SK-N-SH (cell line): Measurements from ENCODE around the gene KMT2E. TPM values are rescaled to one million over a fixed set of nuclear protein-coding genes. Genes with fewer than 3 reads are reported as not detected.
"Not testable (repeated sequence)": the region's sequence is repeated elsewhere in the genome, so short reads cannot be mapped to it uniquely, and the experiment has no call there.

ENCODE experiments used
- CTCF ChIA-PET: fragments of 300-600, 350-600 bp; formaldehyde crosslinking; extraction: SDS; loops from one replicate; lab custom pipeline; 2021; lab: Yijun Ruan, JAX
- POLR2A ChIA-PET: fragments of 350-600 bp; sonication (Branson Sonifier 250); formaldehyde crosslinking; extraction: SDS; loops from one replicate; lab custom pipeline; 2020; ENCODE audit warnings: antibody characterized with exemption, inconsistent platforms; lab: Yijun Ruan, JAX
- DNase-seq: peaks from one replicate; pipeline ENCODE4 v3.0.0; 2012
- H2AFZ ChIP-seq: fragments of 200-600 bp; sonication (generic); 2 replicates; pipeline ENCODE4 v1.8.1; 2016; ENCODE audit warnings: antibody characterized with exemption, mild to moderate bottlenecking, low read depth
- H3F3A ChIP-seq: fragments of 200-600 bp; sonication (generic); replicated peaks from 2 replicates; pipeline ENCODE3; 2016; ENCODE audit warnings: antibody characterized with exemption, mild to moderate bottlenecking; ENCODE audit not compliant: insufficient read depth
- H3K27ac ChIP-seq, 2 experiments: fragments of 200-500 bp in 1 of 2; fragments of 200-600 bp in 1 of 2; sonication (Bioruptor generic) in 1 of 2; sonication (generic), shearing (Covaris generic) in 1 of 2; 2 replicates each; pipeline versions ENCODE4 v1.5.1 to v1.6.1; 2014 to 2016; ENCODE audit warnings: low read depth in 2 of 2, inconsistent platforms in 1 of 2, low read length in 1 of 2, mild to moderate bottlenecking in 1 of 2, mixed read lengths in 1 of 2
- H3K27me3 ChIP-seq: fragments of 200-600 bp; sonication (generic), shearing (Covaris generic); 2 replicates; pipeline ENCODE4 v1.6.1; 2016; ENCODE audit warnings: mixed run types; ENCODE audit not compliant: insufficient read depth
- H3K36me3 ChIP-seq, 2 experiments: fragments of 200-500 bp in 1 of 2; fragments of 200-600 bp in 1 of 2; sonication (Bioruptor generic) in 1 of 2; sonication (generic) in 1 of 2; replicated peaks in 1 of 2; 2 replicates each; pipeline versions ENCODE3 to v1.5.1; 2014 to 2016; ENCODE audit warnings: low read length in 1 of 2, mild to moderate bottlenecking in 1 of 2; ENCODE audit not compliant: insufficient read depth in 2 of 2, control insufficient read depth in 1 of 2
- H3K4me1 ChIP-seq, 2 experiments: fragments of 200-500 bp in 1 of 2; fragments of 200-600 bp in 1 of 2; sonication (Bioruptor generic) in 1 of 2; sonication (generic), shearing (Covaris generic) in 1 of 2; 2 replicates each; pipeline versions ENCODE4 v1.5.1 to v1.6.1; 2014 to 2016; ENCODE audit warnings: low read depth in 1 of 2, low read length in 1 of 2, mixed run types in 1 of 2; ENCODE audit not compliant: insufficient read depth in 2 of 2, control insufficient read depth in 1 of 2
- H3K4me2 ChIP-seq: fragments of 200-600 bp; sonication (generic), shearing (Covaris generic); 2 replicates; pipeline ENCODE4 v1.6.1; 2017; ENCODE audit warnings: mixed run types
- H3K4me3 ChIP-seq, 2 experiments: fragments of 200-500 bp in 1 of 2; fragments of 200-600 bp in 1 of 2; sonication (Bioruptor generic) in 1 of 2; sonication (generic), shearing (Covaris generic) in 1 of 2; 2 replicates each; pipeline versions ENCODE4 v1.5.1 to v1.8.1; 2014 to 2016; ENCODE audit warnings: low read depth in 2 of 2, inconsistent platforms in 1 of 2, low read length in 1 of 2, mild to moderate bottlenecking in 1 of 2, mixed read lengths in 1 of 2, moderate library complexity in 1 of 2
- H3K79me2 ChIP-seq: fragments of 200-600 bp; sonication (generic); 2 replicates; pipeline ENCODE4 v1.8.1; 2017; ENCODE audit warnings: mild to moderate bottlenecking; ENCODE audit not compliant: insufficient read depth
- H3K9ac ChIP-seq: fragments of 200-600 bp; sonication (generic); 2 replicates; pipeline ENCODE4 v1.6.1; 2017; ENCODE audit warnings: mixed run types
- H3K9me2 ChIP-seq: fragments of 200-600 bp; sonication (generic); 2 replicates; pipeline ENCODE4 v1.6.1; 2017; ENCODE audit warnings: mixed run types
- H3K9me3 ChIP-seq: fragments of 200-600 bp; sonication (generic); 2 replicates; pipeline ENCODE4 v1.6.1; 2017; ENCODE audit warnings: mixed run types, mild to moderate bottlenecking, moderate library complexity
- H4K20me1 ChIP-seq: fragments of 200-600 bp; sonication (generic); 2 replicates; pipeline ENCODE4 v1.6.1; 2017; ENCODE audit warnings: mild to moderate bottlenecking, mixed run types; ENCODE audit not compliant: insufficient read depth
- EZH2phosphoT487 ChIP-seq: fragments of 200-600 bp; sonication (generic); IDR thresholded peaks from 2 replicates; pipeline ENCODE4 v1.6.1; 2017; ENCODE audit warnings: low read depth, mixed run types, mild to moderate bottlenecking, antibody characterized with exemption, moderate library complexity, borderline replicate concordance
- FOXJ3 ChIP-seq: sonication (generic); formaldehyde crosslinking; IDR thresholded peaks from 2 replicates; pipeline ENCODE4 v1.5.1; 2020; ENCODE audit warnings: mild to moderate bottlenecking, missing genetic modification reagents
- GABPA ChIP-seq: IDR thresholded peaks from 2 replicates; pipeline ENCODE4 v1.4.0; 2012; ENCODE audit warnings: low read depth, mild to moderate bottlenecking
- JUND ChIP-seq: IDR thresholded peaks from 2 replicates; pipeline ENCODE4 v1.4.0; 2012
- MXI1 ChIP-seq: IDR thresholded peaks from 2 replicates; pipeline ENCODE4 v1.6.1; 2012; ENCODE audit warnings: mild to moderate bottlenecking, low read depth, low read length, improper control_type of control experiment
- RCOR1 ChIP-seq: fragments of 150-350 bp; IDR thresholded peaks from 2 replicates; pipeline ENCODE4 v1.6.1; 2017; ENCODE audit warnings: antibody characterized with exemption, low read length
- RXRA ChIP-seq: IDR thresholded peaks from 2 replicates; pipeline ENCODE4 v1.4.0; 2012; ENCODE audit warnings: low read depth, mild to moderate bottlenecking, borderline replicate concordance
- SIN3A ChIP-seq: IDR thresholded peaks from 2 replicates; pipeline ENCODE4 v1.6.1; 2012; ENCODE audit warnings: low read depth, mild to moderate bottlenecking, low read length, moderate library complexity, borderline replicate concordance
- WGBS: methylation state at CpG from one replicate; pipeline ENCODE4 v1.1.6; 2017; ENCODE audit warnings: low lambda C conversion rate; 5-methylcytosine and 5-hydroxymethylcytosine counted together
- polyA plus RNA-seq, 3 experiments: library from polyadenylated mRNA; depleted of rRNA; stranded (reverse); fragments of >200 nt; gene quantifications; 2 replicates each; pipeline ENCODE4 v1.2.3, GENCODE V29; 2012
- TF ChIP-seq, protein P1 (sequence below): IDR thresholded peaks from 2 replicates; pipeline ENCODE4 v1.6.1; 2012; ENCODE audit warnings: mild to moderate bottlenecking, low read depth, low read length, moderate library complexity
- TF ChIP-seq, protein P2 (sequence below): fragments of 200-600 bp; sonication (generic); IDR thresholded peaks from 2 replicates; pipeline ENCODE4 v1.6.1; 2017; ENCODE audit warnings: antibody characterized with exemption, mild to moderate bottlenecking, moderate library complexity
- TF ChIP-seq, protein P3 (sequence below): IDR thresholded peaks from 2 replicates; pipeline ENCODE4 v1.4.0; 2012; ENCODE audit warnings: low read depth, borderline replicate concordance
- TF ChIP-seq, protein P4 (sequence below): IDR thresholded peaks from 2 replicates; pipeline ENCODE4 v1.4.0; 2012; ENCODE audit warnings: low read depth
- TF ChIP-seq, protein P5 (sequence below): fragments of 150-350 bp; IDR thresholded peaks from 2 replicates; pipeline ENCODE4 v1.6.1; 2017; ENCODE audit warnings: antibody characterized with exemption, low read length, low read depth, borderline replicate concordance
- TF ChIP-seq, protein P6 (sequence below): fragments of 150-350 bp; IDR thresholded peaks from 2 replicates; pipeline ENCODE4 v1.6.1; 2016; ENCODE audit warnings: mild to moderate bottlenecking, low read depth, low read length
- TF ChIP-seq, protein P7 (sequence below): IDR thresholded peaks from 2 replicates; pipeline ENCODE4; 2012

The KMT2E gene
- polyA plus RNA-seq, 1 of the 3 experiments (the other 2 are of a cell fraction) = 6.4 TPM

DNA sequence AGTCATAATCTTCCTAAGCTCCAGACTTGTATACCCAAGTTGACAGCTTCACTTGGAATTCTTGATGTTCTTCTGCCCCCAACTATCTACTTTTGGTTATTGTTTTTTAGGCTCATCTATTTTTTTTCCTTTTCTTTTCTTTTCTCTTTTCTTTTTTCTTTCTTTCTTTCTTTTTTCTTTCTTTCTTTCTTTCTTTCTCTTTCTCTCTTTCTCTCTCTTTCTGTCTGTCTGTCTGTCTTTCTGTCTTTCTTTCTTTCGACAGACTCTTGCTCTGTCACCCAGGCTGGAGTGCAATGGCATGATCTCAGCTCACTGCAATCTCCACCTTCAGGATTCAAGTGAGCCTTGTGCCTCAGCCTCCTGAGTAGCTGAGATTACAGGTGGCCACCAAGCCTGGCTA, 36.5 kb downstream of the KMT2E start (continued):
- TF ChIP-seq, protein P1, sequence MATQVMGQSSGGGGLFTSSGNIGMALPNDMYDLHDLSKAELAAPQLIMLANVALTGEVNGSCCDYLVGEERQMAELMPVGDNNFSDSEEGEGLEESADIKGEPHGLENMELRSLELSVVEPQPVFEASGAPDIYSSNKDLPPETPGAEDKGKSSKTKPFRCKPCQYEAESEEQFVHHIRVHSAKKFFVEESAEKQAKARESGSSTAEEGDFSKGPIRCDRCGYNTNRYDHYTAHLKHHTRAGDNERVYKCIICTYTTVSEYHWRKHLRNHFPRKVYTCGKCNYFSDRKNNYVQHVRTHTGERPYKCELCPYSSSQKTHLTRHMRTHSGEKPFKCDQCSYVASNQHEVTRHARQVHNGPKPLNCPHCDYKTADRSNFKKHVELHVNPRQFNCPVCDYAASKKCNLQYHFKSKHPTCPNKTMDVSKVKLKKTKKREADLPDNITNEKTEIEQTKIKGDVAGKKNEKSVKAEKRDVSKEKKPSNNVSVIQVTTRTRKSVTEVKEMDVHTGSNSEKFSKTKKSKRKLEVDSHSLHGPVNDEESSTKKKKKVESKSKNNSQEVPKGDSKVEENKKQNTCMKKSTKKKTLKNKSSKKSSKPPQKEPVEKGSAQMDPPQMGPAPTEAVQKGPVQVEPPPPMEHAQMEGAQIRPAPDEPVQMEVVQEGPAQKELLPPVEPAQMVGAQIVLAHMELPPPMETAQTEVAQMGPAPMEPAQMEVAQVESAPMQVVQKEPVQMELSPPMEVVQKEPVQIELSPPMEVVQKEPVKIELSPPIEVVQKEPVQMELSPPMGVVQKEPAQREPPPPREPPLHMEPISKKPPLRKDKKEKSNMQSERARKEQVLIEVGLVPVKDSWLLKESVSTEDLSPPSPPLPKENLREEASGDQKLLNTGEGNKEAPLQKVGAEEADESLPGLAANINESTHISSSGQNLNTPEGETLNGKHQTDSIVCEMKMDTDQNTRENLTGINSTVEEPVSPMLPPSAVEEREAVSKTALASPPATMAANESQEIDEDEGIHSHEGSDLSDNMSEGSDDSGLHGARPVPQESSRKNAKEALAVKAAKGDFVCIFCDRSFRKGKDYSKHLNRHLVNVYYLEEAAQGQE = no peak
- no peak for TF ChIP-seq RXRA
- no peak for TF ChIP-seq EZH2phosphoT487
- TF ChIP-seq JUND = no peak
- TF ChIP-seq, protein P2, sequence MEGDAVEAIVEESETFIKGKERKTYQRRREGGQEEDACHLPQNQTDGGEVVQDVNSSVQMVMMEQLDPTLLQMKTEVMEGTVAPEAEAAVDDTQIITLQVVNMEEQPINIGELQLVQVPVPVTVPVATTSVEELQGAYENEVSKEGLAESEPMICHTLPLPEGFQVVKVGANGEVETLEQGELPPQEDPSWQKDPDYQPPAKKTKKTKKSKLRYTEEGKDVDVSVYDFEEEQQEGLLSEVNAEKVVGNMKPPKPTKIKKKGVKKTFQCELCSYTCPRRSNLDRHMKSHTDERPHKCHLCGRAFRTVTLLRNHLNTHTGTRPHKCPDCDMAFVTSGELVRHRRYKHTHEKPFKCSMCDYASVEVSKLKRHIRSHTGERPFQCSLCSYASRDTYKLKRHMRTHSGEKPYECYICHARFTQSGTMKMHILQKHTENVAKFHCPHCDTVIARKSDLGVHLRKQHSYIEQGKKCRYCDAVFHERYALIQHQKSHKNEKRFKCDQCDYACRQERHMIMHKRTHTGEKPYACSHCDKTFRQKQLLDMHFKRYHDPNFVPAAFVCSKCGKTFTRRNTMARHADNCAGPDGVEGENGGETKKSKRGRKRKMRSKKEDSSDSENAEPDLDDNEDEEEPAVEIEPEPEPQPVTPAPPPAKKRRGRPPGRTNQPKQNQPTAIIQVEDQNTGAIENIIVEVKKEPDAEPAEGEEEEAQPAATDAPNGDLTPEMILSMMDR = no peak
- TF ChIP-seq, protein P3, sequence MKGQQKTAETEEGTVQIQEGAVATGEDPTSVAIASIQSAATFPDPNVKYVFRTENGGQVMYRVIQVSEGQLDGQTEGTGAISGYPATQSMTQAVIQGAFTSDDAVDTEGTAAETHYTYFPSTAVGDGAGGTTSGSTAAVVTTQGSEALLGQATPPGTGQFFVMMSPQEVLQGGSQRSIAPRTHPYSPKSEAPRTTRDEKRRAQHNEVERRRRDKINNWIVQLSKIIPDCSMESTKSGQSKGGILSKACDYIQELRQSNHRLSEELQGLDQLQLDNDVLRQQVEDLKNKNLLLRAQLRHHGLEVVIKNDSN = no peak

DNA sequence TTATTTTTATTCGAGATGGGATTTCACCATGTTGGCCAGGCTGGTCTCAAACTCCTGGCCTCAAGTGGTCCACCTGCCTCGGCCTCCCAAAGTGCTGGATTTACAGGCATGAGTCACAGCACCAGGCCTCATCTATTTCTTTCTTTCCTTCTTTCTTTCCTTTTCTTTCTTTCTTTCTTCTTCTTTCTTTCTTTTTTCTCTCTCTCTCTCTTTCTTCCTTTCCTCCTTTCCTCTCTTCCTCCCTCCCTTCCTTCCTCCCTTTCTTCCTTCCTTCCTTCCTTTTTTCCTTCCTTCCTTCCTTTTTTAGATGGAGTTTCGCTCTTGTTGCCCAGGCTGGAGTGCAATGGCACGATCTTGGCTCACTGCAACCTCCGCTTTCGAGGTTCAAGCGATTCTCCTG, 36.9 kb downstream of the KMT2E start:
- H3K9me3 ChIP-seq, H3K9ac ChIP-seq, DNase-seq, H3K27me3 ChIP-seq, H3K4me2 ChIP-seq, H3K4me3 ChIP-seq, POLR2A ChIA-PET, H2AFZ ChIP-seq, H3K27ac ChIP-seq, H3K9me2 ChIP-seq: not testable (repeated sequence)
- Histone ChIP-seq H3K79me2 (peaks cover 94% of the 10 kb centered on the region), H3K36me3 (peaks cover 28 to 73% of the 10 kb centered on the region in 2 experiments), H3F3A (peaks cover 13% of the 10 kb centered on the region), H3K4me1 (peaks cover 0 to 13% of the 10 kb centered on the region in 2 experiments; a peak in 2 of 4 replicates), H4K20me1 (peaks cover 80% of the 10 kb centered on the region)
- 97% methylated on average over 7 of the region's 7 CpGs for WGBS
- CTCF ChIA-PET = interaction anchor here (1.2 to 1.6 kb wide), 2 partner anchors 8 to 25 kb away, joined by 4 to 6 read pairs; no protein-coding TSS in a partner anchor

DNA sequence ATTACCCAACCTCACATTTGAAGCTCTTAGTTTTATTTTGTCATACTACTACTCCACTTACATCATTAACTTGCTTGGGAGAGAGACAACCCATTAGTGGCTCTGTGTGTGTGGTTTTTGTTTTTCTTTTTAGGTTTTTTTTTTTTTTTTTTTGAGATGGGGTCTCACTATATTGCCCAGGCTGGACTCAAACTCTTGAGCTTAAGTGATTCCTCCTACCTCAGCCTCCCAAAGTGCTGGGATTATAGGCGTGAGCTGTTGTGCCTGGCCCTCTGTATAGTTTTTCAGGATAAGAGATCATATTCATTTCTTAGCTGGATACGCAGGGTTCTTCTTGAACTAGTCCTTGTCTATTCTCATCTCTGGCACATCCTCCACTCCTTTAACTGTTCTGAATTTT, 41.1 kb downstream of the KMT2E start:
- H3K27ac ChIP-seq = no peak overlapping the region
- ChIA-PET CTCF (interaction anchor here (0.6 to 1.8 kb wide), 4 partner anchors 14 to 262 kb away, joined by 3 to 4 read pairs (median 3); no protein-coding TSS in a partner anchor), POLR2A (no interaction called here)
- H3K79me2 ChIP-seq = peaks cover 99% of the 10 kb centered on the region
- H3K9me3 ChIP-seq = no peaks in the 10 kb centered on the region
- H3K36me3 ChIP-seq = peaks cover 25 to 62% of the 10 kb centered on the region in 2 experiments
- H3K4me3 ChIP-seq = no peak overlapping the region
- peaks cover 0 to 5% of the 10 kb centered on the region in 2 experiments; a peak in 2 of 4 replicates for H3K4me1 ChIP-seq
- H3K9ac ChIP-seq = no peak overlapping the region
- H4K20me1 ChIP-seq = peaks cover 84% of the 10 kb centered on the region
- H3K9me2 ChIP-seq = no peaks in the 10 kb centered on the region
- 96% methylated on average over 2 of the region's 2 CpGs for WGBS
- no peak for DNase-seq
- no peaks in the 10 kb centered on the region for H3K27me3 ChIP-seq
- H3K4me2 ChIP-seq = no peak overlapping the region
- H3F3A ChIP-seq = peaks cover 7% of the 10 kb centered on the region
- no peak overlapping the region for H2AFZ ChIP-seq
- TF ChIP-seq GABPA (no peak), SIN3A (no peak), RCOR1 (no peak), MXI1 (no peak), FOXJ3 (CRISPR knock-in tag) (no peak), JUND (no peak)
- TF ChIP-seq, protein P4, sequence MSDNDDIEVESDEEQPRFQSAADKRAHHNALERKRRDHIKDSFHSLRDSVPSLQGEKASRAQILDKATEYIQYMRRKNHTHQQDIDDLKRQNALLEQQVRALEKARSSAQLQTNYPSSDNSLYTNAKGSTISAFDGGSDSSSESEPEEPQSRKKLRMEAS = no peak
- TF ChIP-seq, protein P5, sequence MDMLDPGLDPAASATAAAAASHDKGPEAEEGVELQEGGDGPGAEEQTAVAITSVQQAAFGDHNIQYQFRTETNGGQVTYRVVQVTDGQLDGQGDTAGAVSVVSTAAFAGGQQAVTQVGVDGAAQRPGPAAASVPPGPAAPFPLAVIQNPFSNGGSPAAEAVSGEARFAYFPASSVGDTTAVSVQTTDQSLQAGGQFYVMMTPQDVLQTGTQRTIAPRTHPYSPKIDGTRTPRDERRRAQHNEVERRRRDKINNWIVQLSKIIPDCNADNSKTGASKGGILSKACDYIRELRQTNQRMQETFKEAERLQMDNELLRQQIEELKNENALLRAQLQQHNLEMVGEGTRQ = no peak
- TF ChIP-seq, protein P6, sequence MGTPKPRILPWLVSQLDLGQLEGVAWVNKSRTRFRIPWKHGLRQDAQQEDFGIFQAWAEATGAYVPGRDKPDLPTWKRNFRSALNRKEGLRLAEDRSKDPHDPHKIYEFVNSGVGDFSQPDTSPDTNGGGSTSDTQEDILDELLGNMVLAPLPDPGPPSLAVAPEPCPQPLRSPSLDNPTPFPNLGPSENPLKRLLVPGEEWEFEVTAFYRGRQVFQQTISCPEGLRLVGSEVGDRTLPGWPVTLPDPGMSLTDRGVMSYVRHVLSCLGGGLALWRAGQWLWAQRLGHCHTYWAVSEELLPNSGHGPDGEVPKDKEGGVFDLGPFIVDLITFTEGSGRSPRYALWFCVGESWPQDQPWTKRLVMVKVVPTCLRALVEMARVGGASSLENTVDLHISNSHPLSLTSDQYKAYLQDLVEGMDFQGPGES = no peak
- TF ChIP-seq, protein P7, sequence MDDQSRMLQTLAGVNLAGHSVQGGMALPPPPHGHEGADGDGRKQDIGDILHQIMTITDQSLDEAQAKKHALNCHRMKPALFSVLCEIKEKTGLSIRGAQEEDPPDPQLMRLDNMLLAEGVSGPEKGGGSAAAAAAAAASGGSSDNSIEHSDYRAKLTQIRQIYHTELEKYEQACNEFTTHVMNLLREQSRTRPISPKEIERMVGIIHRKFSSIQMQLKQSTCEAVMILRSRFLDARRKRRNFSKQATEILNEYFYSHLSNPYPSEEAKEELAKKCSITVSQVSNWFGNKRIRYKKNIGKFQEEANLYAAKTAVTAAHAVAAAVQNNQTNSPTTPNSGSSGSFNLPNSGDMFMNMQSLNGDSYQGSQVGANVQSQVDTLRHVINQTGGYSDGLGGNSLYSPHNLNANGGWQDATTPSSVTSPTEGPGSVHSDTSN = no peak
